A549 treated with RU486 at 1 μM for 4 hours (cell line): Measurements from ENCODE around the gene MOAP1. TPM values are rescaled to one million over a fixed set of nuclear protein-coding genes. Genes with fewer than 3 reads are reported as not detected.

Experiments
- total RNA-seq: library from RNA; stranded (reverse); fragments of 200-300 nt; extraction: Qiagen RNA extraction; gene quantifications from 5 replicates; pipeline ENCODE4 v1.2.3, GENCODE V29; 2022; ENCODE audit warnings: low read depth

The MOAP1 gene, protein sequence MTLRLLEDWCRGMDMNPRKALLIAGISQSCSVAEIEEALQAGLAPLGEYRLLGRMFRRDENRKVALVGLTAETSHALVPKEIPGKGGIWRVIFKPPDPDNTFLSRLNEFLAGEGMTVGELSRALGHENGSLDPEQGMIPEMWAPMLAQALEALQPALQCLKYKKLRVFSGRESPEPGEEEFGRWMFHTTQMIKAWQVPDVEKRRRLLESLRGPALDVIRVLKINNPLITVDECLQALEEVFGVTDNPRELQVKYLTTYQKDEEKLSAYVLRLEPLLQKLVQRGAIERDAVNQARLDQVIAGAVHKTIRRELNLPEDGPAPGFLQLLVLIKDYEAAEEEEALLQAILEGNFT
- total RNA-seq: 11.3 to 16.2 TPM (median 14.4 TPM) in 5 replicates

GRCh38 chr14:93184391-93185348 is at the start of gene MOAP1, which contains the start of gene LYSET:
TSS of gene MOAP1 (minus strand) at chr14:93184897. CDS start at chr14:93184242, 655 bp downstream.
TSS of gene LYSET (plus strand) at chr14:93185317. CDS start at chr14:93185406, 89 bp downstream.

DNA sequence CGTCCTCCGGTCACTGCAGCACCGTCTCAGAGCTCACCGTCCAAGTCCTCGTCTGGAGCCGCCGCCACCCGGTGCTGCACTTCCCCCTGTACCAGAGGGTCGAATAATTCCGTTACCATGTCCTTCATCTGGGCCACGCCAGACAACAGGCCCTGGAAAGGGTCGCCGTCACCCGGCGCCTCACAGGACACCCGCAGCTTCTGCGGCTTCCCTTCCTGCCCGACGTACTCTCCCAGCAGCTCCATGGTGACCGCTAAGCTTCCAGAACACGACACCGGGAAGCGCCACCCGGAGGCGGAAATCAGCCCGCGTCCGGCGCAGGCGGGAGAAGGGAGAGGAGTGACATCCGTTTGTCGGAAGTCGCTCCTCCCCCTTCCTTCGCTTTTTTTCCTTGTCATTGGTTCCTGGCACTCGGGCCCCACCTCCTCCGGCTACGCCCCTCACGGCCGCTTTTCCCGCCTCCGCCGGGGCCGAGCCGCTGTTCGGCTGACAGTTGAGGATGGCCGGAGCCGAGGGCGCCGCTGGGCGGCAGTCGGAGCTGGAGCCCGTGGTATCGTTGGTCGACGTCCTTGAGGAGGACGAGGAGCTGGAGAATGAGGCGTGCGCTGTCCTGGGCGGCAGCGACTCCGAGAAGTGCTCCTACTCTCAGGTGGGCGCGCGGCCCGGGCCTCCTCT is 22.2 kb upstream of the MOAP1 start, which contains the start of the genes GON7 and UBR7:
Gene GON7 (minus strand): TSS at position 273 of the 675 bp plus-strand sequence. CDS start 28 bp downstream, at position 245.
Gene UBR7 (plus strand): TSS at position 464 of the 675 bp plus-strand sequence. CDS start 36 bp downstream, at position 500.

Other genes starting within 250 kb of the MOAP1 start
- 41.0 to 53.7 TPM (median 48.2 TPM) in 5 replicates for gene ITPK1, start 69.0 kb downstream of the MOAP1 start, total RNA-seq
- 29.3 to 40.6 TPM (median 37.2 TPM) in 5 replicates for gene LYSET, start 420 bp upstream of the MOAP1 start, total RNA-seq
- 10.4 to 16.2 TPM (median 15.7 TPM) in 5 replicates for gene GON7, start 22.2 kb upstream of the MOAP1 start, total RNA-seq
- gene UBR7, start 22.4 kb upstream of the MOAP1 start, total RNA-seq: 22.3 to 32.8 TPM (median 26.9 TPM) in 5 replicates
- 7.6 to 12.6 TPM (median 12.4 TPM) in 5 replicates for gene BTBD7, start 148.1 kb upstream of the MOAP1 start, total RNA-seq
- gene COX8C, start 162.3 kb upstream of the MOAP1 start, total RNA-seq: not detected in 5 replicates
- 0.02 to 0.03 TPM in 2 of 5 replicates, not detected in the others for gene UNC79, start 246.0 kb upstream of the MOAP1 start, total RNA-seq